ENCODE data around the gene BZW2.

The BZW2 gene

DNA sequence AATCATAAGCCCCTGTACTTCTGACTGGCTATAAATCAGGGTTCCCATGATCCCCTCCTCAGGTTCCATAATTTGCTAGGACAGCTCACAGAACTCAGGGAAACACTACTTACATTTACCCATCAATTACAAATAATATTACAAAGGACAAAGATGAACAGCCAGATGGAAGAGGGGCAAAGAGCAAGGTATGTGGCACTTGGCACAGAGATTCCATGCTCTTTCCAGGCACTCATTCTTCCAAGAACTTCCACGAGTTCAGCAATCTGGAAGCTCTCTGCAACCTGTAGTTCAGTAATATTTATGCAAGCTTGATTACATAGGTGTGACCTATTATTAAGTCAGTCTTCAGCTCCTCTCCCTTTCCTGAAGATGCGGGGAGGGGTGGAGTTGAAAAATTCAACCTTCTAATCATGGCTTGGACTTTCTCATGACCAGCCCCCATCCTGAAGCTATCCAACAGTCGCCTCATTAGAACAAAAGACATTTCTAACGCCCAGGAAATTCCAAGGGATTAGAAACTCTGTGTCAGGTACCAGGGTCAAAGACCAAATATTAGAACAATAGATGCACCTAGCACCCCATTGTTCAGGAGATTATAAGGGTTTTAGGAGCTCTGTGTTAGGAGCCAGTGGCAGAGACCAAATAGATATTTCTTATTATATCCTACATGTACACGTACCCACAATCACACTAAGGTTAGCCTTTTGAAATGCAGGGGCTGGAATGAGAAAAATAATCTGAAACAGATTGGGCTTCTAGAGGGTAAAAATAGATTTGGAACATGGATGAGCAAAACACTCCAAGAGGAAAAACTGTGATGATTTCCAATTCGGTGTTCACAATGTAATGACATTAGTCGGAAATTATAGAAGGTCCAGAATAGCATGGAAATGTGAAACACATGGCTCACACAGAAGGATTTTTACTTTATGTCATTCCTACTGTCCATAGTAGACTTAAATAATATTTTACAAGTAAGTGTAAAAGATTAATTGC, 7.4 kb upstream of the BZW2 start:
- in situ Hi-C loops (cut with MboI; ENCODE audit: low sequenced_read_pairs, unreplicated experiment) = no loop called here

DNA sequence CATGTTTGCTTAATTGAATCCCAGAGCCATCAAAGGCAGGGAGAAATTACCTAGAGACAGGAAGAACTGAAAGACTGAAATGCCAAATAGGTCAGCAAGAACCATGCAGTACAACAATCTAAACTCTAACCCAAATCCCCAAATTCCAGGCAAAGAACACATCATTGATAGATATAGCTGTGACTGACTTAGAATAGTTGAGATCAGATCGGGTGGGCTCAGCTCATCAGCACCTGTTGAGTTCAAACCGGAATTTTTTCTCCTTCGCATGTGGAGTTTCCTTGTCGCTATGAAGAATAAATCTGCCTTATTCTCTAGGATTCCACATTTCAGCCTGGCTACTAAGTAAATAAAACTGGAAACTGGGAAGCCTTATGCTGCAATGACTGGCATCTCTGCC, 1.8 kb upstream of the BZW2 start:
- in situ Hi-C loops (cut with MboI; ENCODE audit: low sequenced_read_pairs, unreplicated experiment) = no loop called here
- no peak for DNase-seq (ENCODE audit: low spot score)
- TF ChIP-seq, protein P1, sequence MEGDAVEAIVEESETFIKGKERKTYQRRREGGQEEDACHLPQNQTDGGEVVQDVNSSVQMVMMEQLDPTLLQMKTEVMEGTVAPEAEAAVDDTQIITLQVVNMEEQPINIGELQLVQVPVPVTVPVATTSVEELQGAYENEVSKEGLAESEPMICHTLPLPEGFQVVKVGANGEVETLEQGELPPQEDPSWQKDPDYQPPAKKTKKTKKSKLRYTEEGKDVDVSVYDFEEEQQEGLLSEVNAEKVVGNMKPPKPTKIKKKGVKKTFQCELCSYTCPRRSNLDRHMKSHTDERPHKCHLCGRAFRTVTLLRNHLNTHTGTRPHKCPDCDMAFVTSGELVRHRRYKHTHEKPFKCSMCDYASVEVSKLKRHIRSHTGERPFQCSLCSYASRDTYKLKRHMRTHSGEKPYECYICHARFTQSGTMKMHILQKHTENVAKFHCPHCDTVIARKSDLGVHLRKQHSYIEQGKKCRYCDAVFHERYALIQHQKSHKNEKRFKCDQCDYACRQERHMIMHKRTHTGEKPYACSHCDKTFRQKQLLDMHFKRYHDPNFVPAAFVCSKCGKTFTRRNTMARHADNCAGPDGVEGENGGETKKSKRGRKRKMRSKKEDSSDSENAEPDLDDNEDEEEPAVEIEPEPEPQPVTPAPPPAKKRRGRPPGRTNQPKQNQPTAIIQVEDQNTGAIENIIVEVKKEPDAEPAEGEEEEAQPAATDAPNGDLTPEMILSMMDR (IDR thresholded peaks at IDR 0.05; ENCODE audit: borderline replicate concordance, control extremely low read depth, extremely low read depth, insufficient read depth, missing control alignments) = no peak

More for the DNA sequence above, 7.4 kb upstream of the BZW2 start:
- no peak for DNase-seq (ENCODE audit: low spot score)
- TF ChIP-seq, protein P1 (IDR thresholded peaks at IDR 0.05; ENCODE audit: borderline replicate concordance, control extremely low read depth, extremely low read depth, insufficient read depth, missing control alignments) = no peak

DNA sequence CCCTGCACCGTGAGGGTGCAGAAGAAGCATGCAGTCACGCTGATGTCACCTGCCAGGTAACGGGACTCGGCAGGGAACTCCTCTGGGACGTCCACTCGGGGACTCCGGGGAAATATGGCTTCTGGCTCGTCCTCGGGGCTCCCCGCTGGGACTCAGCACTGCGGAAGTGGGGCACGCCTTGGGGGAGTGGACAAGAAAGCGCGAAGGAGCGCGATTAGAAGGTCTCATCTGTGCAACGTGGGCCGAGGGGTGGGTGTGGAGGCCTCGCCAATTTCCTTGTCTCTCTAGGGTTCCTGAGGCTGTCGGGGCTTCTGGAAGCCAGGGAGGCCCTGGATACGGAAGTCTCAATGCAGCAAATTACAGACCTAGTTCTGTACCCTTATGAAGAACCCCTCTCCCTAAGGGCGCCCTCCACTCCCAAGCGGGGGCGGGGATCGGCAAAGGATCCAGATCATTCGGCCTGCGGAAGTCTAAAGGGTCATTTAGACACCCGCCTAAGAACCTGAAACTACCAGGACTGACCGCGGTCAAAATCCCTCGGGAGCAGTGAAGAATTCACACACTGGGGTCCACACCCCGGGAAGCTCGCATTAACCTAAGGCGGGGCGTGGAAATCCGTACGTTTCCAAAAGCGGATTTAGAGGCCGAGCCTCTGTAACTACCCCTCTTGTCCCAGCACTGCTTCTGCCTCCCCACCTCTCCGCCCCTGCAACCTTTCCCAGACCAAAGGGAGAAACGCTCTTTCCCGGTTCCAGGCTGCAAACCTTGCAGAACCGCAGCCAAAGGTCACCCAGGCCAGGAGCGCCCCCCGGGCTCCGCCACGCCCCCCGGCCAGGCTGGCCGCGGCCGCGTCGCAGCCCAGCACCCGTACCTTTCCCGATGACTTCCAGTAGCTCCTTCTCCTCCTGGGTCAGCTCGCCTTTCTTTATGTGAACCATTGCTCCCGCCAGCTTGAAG, 1.1 kb upstream of the BZW2 start:
- TF ChIP-seq, protein P1 (IDR thresholded peaks at IDR 0.05; ENCODE audit: borderline replicate concordance, control extremely low read depth, extremely low read depth, insufficient read depth, missing control alignments) = no peak
- peak; percentile 18 for DNase-seq (ENCODE audit: low spot score)
- in situ Hi-C loops (cut with MboI; ENCODE audit: low sequenced_read_pairs, unreplicated experiment) = no loop called here

DNA sequence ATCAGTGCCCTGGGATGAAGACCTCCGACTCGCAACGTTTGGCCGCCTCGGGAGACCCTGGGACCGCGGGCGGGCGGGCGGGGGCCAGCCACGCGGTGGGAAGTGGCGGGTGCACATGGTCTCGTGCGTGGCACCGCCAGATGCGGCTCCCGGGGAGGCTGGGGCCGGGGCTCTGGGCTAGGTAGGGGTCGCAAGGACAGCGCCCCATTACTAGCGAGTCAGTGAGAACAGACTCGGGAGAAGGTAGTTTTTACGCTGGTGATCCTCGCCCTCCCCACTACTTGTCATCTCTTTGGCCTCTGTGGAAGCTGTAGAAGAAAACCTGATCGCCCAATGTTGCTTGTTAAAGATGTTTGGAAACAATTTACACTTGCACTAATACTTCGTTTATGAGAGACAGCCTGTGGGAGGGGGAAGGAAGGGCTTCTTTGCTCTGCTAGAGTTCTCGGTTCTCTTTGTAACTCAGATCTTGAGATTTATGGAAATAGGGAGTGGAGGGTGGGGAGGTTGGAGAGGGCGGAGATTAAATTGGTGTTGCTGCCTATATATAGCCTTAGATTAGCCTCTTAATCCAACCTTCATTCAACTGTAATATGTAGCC, 591 bp downstream of the BZW2 start:
- TF ChIP-seq, protein P1 (IDR thresholded peaks at IDR 0.05; ENCODE audit: borderline replicate concordance, control extremely low read depth, extremely low read depth, insufficient read depth, missing control alignments) = no peak
- DNase-seq (ENCODE audit: low spot score) = no peak
- in situ Hi-C loops (cut with MboI; ENCODE audit: low sequenced_read_pairs, unreplicated experiment) = no loop called here

DNA sequence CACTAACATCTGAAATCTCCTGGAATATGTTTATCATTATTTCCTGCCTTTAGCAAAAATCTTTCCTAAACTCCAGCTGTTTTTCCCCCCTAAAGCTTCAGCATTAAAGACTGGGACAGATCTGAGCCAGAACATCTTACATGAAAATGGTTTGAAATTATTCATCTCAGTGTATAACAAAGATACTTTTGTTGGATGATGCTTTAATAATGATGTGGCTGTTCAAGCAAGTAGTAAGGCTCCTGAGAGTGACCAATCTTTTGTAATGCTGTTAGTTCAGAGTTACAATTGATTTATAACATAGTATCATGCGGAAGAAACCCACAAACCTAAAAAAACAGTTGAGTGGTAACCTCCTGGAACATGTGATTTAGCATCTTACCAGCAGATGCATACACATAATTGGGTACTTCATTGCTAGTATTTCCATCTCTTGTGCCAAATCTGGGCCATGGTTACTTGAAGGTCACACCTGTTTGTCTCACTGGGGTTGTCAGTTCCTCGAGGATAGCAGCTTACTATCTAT, 1.5 kb downstream of the BZW2 start:
- in situ Hi-C loops (cut with MboI; ENCODE audit: low sequenced_read_pairs, unreplicated experiment) = no loop called here
- DNase-seq (ENCODE audit: low spot score) = no peak
- TF ChIP-seq, protein P1 (IDR thresholded peaks at IDR 0.05; ENCODE audit: borderline replicate concordance, control extremely low read depth, extremely low read depth, insufficient read depth, missing control alignments) = no peak

DNA sequence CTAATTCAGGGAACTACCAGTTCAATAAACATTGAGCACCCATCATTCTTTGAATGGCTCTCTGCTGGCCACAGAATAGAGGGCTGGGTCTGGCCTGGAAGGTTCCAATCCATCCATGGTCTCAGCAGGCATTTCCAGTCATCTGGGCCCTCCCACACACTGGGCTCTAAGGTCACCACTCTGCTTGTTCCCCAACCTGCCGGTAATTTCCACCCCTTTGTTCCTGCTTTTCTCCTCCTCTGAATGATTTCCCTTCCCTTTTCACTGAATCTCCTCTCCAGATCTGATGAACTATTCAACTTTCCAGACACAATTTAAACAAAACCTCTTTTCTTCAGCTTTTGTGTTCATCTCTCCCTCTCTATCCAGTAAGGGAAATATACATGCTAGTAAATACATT, 2.6 kb downstream of the BZW2 start:
- TF ChIP-seq, protein P1 (IDR thresholded peaks at IDR 0.05; ENCODE audit: borderline replicate concordance, control extremely low read depth, extremely low read depth, insufficient read depth, missing control alignments) = no peak
- in situ Hi-C loops (cut with MboI; ENCODE audit: low sequenced_read_pairs, unreplicated experiment) = no loop called here

More for the DNA sequence above, 2.6 kb downstream of the BZW2 start:
- DNase-seq (ENCODE audit: low spot score) = no peak

Measured in GM13976 (cell line).